GM12875 (cell line): ENCODE data around the gene RTRAF.
A peak's percentile ranks its signal among the peaks of the same experiment; 100 is the strongest.

Experiments
- H3K4me3 ChIP-seq: one replicate; pipeline ENCODE4 v1.5.1; 2011; ENCODE audit warnings: low read depth, low read length, control low read depth
- CTCF ChIP-seq: IDR thresholded peaks from 2 replicates; pipeline ENCODE4 v1.5.1; 2011; ENCODE audit warnings: low read depth, mild to moderate bottlenecking, control low read depth, inconsistent platforms, low read length, moderate library complexity, borderline replicate concordance; ENCODE audit not compliant: insufficient read depth

Gene RTRAF

GRCh38 chr14:52011523-52011922 lies 22.2 kb downstream of the RTRAF start:
- H3K4me3 ChIP-seq: no peak overlapping the region
- TF ChIP-seq CTCF: no peak

- TF ChIP-seq CTCF: no peak
- no peak overlapping the region for H3K4me3 ChIP-seq
Measured at GRCh38 chr14:52012635-52013034, 23.3 kb downstream of the RTRAF start.

- peak; percentile 47 for TF ChIP-seq CTCF
- no peak overlapping the region for H3K4me3 ChIP-seq
Measured at GRCh38 chr14:52013984-52014600, 24.7 kb downstream of the RTRAF start.

DNA sequence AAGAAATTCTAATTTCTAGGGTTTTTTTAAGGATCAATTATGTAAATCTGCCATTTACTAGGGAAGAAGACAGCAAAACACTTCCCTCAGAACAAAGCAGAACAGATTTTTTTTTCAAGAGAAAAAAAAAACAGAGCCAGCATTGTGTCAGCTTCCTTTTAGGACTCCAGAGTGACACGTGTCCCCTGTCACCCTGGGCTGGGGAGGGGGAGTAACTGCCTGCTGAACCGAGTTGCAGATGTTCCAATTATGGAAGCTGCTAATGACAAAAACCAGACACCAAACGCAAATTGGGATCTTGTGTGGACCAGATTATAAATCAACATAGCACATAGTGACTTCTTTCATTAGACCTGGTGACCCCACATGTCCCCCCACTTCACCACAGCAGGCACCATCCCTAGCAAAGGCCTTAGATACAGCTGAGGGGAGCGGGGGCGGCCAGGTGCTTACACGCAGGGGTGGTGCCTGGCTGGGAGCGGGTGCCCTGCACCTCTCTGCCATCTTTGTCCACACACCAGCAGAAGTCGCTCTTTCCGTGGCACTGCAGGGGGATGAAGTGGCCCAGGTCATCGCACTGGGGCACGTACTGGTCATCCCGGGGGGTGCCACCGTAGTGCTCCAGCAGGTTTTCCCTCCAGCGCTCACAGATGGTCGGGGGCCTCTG lies 25.4 kb downstream of the RTRAF start:
- no peak overlapping the region for H3K4me3 ChIP-seq
- TF ChIP-seq CTCF: no peak

- H3K4me3 ChIP-seq: no peak overlapping the region
- TF ChIP-seq CTCF: no peak
Measured at GRCh38 chr14:52015411-52016030, 26.2 kb downstream of the RTRAF start.

DNA sequence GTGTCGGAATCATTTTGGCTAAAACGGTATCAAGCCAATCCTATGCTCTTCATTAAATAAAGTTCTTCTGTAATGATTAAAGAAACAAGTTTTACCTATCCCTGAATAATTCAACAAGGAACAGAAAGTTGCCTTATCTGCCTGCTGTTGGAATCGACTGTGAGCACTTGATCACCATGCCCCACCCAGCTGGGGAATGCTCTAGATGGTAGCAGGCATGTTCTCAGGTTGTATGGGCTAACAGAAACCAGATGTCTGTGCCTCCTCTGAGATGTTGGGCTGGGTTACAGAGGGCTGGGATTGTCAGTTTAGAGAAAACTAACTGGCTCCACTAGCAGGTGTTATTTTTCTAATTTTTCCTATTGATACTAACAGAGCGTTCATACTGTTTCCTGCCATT lies 28.9 kb downstream of the RTRAF start:
- H3K4me3 ChIP-seq: no peak overlapping the region
- TF ChIP-seq CTCF: no peak

- H3K4me3 ChIP-seq: no peak overlapping the region
Measured at GRCh38 chr14:52018970-52019369, 29.6 kb downstream of the RTRAF start.

More at GRCh38 chr14:52018970-52019369, 29.6 kb downstream of the RTRAF start:
- TF ChIP-seq CTCF: no peak
